ENCODE data around the gene TRPM6.

GRCh38 chr9:74724317-74724716 lies 163.4 kb downstream of the TRPM6 start:
- TF ChIP-seq CTCF (IDR thresholded peaks at IDR 0.05) (no peak), POLR2A (IDR thresholded peaks at IDR 0.05) (no peak)

Measured in breast epithelium (tissue), 3 donors.